A549 (cell line): Measurements from ENCODE around the gene STX18.

Experiments used
- CBX8 ChIP-seq: fragments of 200-600 bp; sonication (generic); IDR thresholded peaks from 2 replicates; pipeline ENCODE4 v1.6.1; 2016
- CEBPB ChIP-seq, 2 experiments: fragments of >200 bp in 1 of 2; sonication (Bioruptor Twin) in 1 of 2; formaldehyde crosslinking in 1 of 2; IDR thresholded peaks; 2 replicates each; pipeline ENCODE4 v1.6.1; 2012 to 2016
- ESRRA ChIP-seq: fragments of 150-350 bp; IDR thresholded peaks from 2 replicates; pipeline ENCODE4 v1.6.1; 2014; ENCODE audit warnings: mild to moderate bottlenecking, low read length, borderline replicate concordance
- HMGXB4 ChIP-seq: fragments of 250-450 bp; sonication (Bioruptor Pico); IDR thresholded peaks from 2 replicates; pipeline ENCODE4 v1.5.0; 2021; ENCODE audit warnings: mild to moderate bottlenecking, moderate library complexity, borderline replicate concordance
- MAZ ChIP-seq: fragments of 150-350 bp; IDR thresholded peaks from 2 replicates; pipeline ENCODE4 v1.6.1; 2014; ENCODE audit warnings: antibody characterized with exemption, low read depth, low read length, borderline replicate concordance
- POLR2A ChIP-seq: IDR thresholded peaks from 2 replicates; pipeline ENCODE4 v1.6.1; 2012; ENCODE audit warnings: mild to moderate bottlenecking, low read length
- POLR2AphosphoS2 ChIP-seq: conservative IDR thresholded peaks from 2 replicates; pipeline ENCODE4 v1.6.1; 2012; ENCODE audit warnings: low read length, improper control_type of control experiment, inconsistent platforms
- REST ChIP-seq: fragments of 200-600 bp; sonication (generic); IDR thresholded peaks from 2 replicates; pipeline ENCODE4 v1.6.1; 2016; ENCODE audit warnings: antibody characterized with exemption, mild to moderate bottlenecking, moderate library complexity
- RNF2 ChIP-seq: fragments of 200-600 bp; sonication (generic); IDR thresholded peaks from 2 replicates; pipeline ENCODE4 v1.6.1; 2016; ENCODE audit warnings: low read depth, mild to moderate bottlenecking, antibody characterized with exemption, moderate library complexity, borderline replicate concordance
- USF2 ChIP-seq: fragments of 450-650 bp; IDR thresholded peaks from 2 replicates; pipeline ENCODE4 v1.6.1; 2014; ENCODE audit warnings: antibody characterized with exemption

- TF ChIP-seq POLR2AphosphoS2 (no peak), REST (no peak), USF2 (no peak), ESRRA (no peak), RNF2 (no peak), POLR2A (no peak), HMGXB4 (CRISPR knock-in tag) (no peak), CBX8 (no peak), MAZ (no peak), CEBPB (IDR thresholded peaks at IDR 0.05) (no peak)
Measured at GRCh38 chr4:4461178-4461577, 80.7 kb downstream of the STX18 start.
